H1 (cell line): ENCODE results near the gene TRABD2A. TPM values are rescaled to one million over a fixed set of nuclear protein-coding genes. Genes with fewer than 3 reads are reported as not detected.

Experiments used
- CTCF ChIA-PET: fragments of 300-600 bp; sonication (Branson Sonifier 250); formaldehyde crosslinking; loops from one replicate; lab custom pipeline; 2021; ENCODE audit not compliant: partially characterized antibody; lab: Charles Lee
- POLR2A ChIA-PET: fragments of 300-600 bp; sonication (Branson Sonifier 250); formaldehyde crosslinking; loops from one replicate; lab custom pipeline; 2021; ENCODE audit warnings: inconsistent platforms; ENCODE audit not compliant: partially characterized antibody; lab: Charles Lee
- DNase-seq, 2 experiments: peaks; one replicate each; pipeline versions ENCODE4 v3.0.0 to v3.0.0-alpha.2; 2010 to 2022; ENCODE audit warnings: low spot score in 2 of 2, low read depth in 1 of 2, mixed read lengths in 1 of 2
- FAIRE-seq: peaks from 2 replicates; lab custom pipeline; 2011; peaks lifted over from hg19 to GRCh38; lab: Jason Lieb, UNC
- H2AFZ ChIP-seq: 2 replicates; pipeline ENCODE4 v1.8.1; 2012; ENCODE audit warnings: low read length, inconsistent platforms
- H2AK5ac ChIP-seq: 2 replicates; pipeline ENCODE4 v1.6.1; 2013; ENCODE audit warnings: low read depth, low read length
- H2BK120ac ChIP-seq: replicated peaks from 2 replicates; pipeline ENCODE3; 2013; ENCODE audit warnings: low read depth, low read length, inconsistent platforms
- H2BK12ac ChIP-seq: 2 replicates; pipeline ENCODE4 v1.6.1; 2013; ENCODE audit warnings: low read depth, low read length
- H2BK15ac ChIP-seq: 2 replicates; pipeline ENCODE4 v1.6.1; 2013; ENCODE audit warnings: low read length
- H2BK20ac ChIP-seq: 2 replicates; pipeline ENCODE4 v1.6.1; 2013; ENCODE audit warnings: low read length
- H2BK5ac ChIP-seq: 2 replicates; pipeline ENCODE4 v1.6.1; 2013; ENCODE audit warnings: low read depth, low read length
- H3K14ac ChIP-seq: 2 replicates; pipeline ENCODE4 v1.6.1; 2013; ENCODE audit warnings: inconsistent platforms; ENCODE audit not compliant: insufficient read length
- H3K18ac ChIP-seq: 2 replicates; pipeline ENCODE4 v1.6.1; 2013; ENCODE audit warnings: low read length; ENCODE audit errors: extremely low read depth
- H3K23ac ChIP-seq: 2 replicates; pipeline ENCODE4 v1.6.1; 2013; ENCODE audit warnings: inconsistent platforms; ENCODE audit not compliant: insufficient read length
- H3K23me2 ChIP-seq: 2 replicates; pipeline ENCODE4 v1.6.1; 2013; ENCODE audit warnings: low read depth, low read length
- H3K27ac ChIP-seq: 2 replicates; pipeline ENCODE4 v1.6.1; 2011; ENCODE audit warnings: low read depth, low read length, inconsistent platforms
- H3K27me3 ChIP-seq, 4 experiments: replicated peaks in 1 of 4; 1 replicate in 1 of 4; 2 replicates in 3 of 4; pipeline versions ENCODE4 v1.6.1 to v1.8.1; 2011 to 2013; ENCODE audit warnings: low read length in 3 of 4, mild to moderate bottlenecking in 3 of 4, inconsistent platforms in 2 of 4, mixed read lengths in 2 of 4, moderate library complexity in 1 of 4; ENCODE audit not compliant: control insufficient read depth in 3 of 4, insufficient read depth in 3 of 4; ENCODE audit errors: extremely low read depth in 1 of 4
- H3K36me3 ChIP-seq, 4 experiments: 2 replicates each; pipeline versions ENCODE4 v1.6.1 to v1.8.1; 2011 to 2013; ENCODE audit warnings: mild to moderate bottlenecking in 4 of 4, low read length in 3 of 4, moderate library complexity in 2 of 4, control low read depth in 1 of 4, inconsistent platforms in 1 of 4; ENCODE audit not compliant: insufficient read depth in 4 of 4, control insufficient read depth in 2 of 4
- H3K4ac ChIP-seq: replicated peaks from 2 replicates; pipeline ENCODE3; 2013; ENCODE audit warnings: low read length, low read depth, mixed read lengths, inconsistent platforms; ENCODE audit not compliant: insufficient read length
- H3K4me1 ChIP-seq, 4 experiments: replicated peaks in 1 of 4; 1 replicate in 1 of 4; 2 replicates in 3 of 4; pipeline versions ENCODE4 v1.6.1 to v1.8.1; 2011 to 2013; ENCODE audit warnings: low read length in 3 of 4, inconsistent platforms in 2 of 4, mixed read lengths in 1 of 4; ENCODE audit not compliant: insufficient read depth in 4 of 4, control insufficient read depth in 3 of 4
- H3K4me2 ChIP-seq, 2 experiments: 2 replicates each; pipeline versions ENCODE4 v1.6.1 to v1.8.1; 2011 to 2013; ENCODE audit warnings: low read depth in 2 of 2, low read length in 2 of 2, control low read depth in 1 of 2, inconsistent platforms in 1 of 2, mild to moderate bottlenecking in 1 of 2; ENCODE audit not compliant: insufficient read depth in 1 of 2
- H3K4me3 ChIP-seq, 4 experiments: fragments of 200-600, 300-600 bp in 1 of 4; sonication (generic), shearing (Covaris generic), sonication (Bioruptor Twin) in 1 of 4; 2 replicates each; pipeline versions ENCODE4 v1.5.1 to v1.8.1; 2011 to 2016; ENCODE audit warnings: low read length in 4 of 4, low read depth in 3 of 4, control low read depth in 2 of 4, inconsistent platforms in 2 of 4, mild to moderate bottlenecking in 2 of 4, mixed read lengths in 1 of 4, moderate library complexity in 1 of 4; ENCODE audit not compliant: insufficient read depth in 2 of 4; ENCODE audit errors: extremely low read depth in 1 of 4
- H3K56ac ChIP-seq: replicated peaks from 2 replicates; pipeline ENCODE3; 2013; ENCODE audit warnings: low read depth, mild to moderate bottlenecking, mixed read lengths, low read length, inconsistent platforms; ENCODE audit not compliant: insufficient read length
- H3K79me1 ChIP-seq: 2 replicates; pipeline ENCODE4 v1.6.1; 2013; ENCODE audit warnings: low read depth, low read length, control low read depth
- H3K79me2 ChIP-seq, 2 experiments: 2 replicates each; pipeline versions ENCODE4 v1.6.1 to v1.8.1; 2012 to 2013; ENCODE audit warnings: low read length in 2 of 2, mild to moderate bottlenecking in 2 of 2, inconsistent platforms in 1 of 2; ENCODE audit not compliant: insufficient read depth in 2 of 2, control insufficient read depth in 1 of 2
- H3K9ac ChIP-seq, 4 experiments: replicated peaks in 1 of 4; 1 replicate in 1 of 4; 2 replicates in 3 of 4; pipeline versions ENCODE4 v1.6.1 to v1.8.1; 2011 to 2013; ENCODE audit warnings: low read depth in 3 of 4, low read length in 3 of 4, control low read depth in 2 of 4, mild to moderate bottlenecking in 2 of 4, moderate library complexity in 2 of 4, inconsistent platforms in 1 of 4; ENCODE audit errors: extremely low read depth in 1 of 4
- H3K9me3 ChIP-seq, 2 experiments: 2 replicates each; pipeline versions ENCODE4 v1.6.1 to v1.8.1; 2012 to 2013; ENCODE audit warnings: mild to moderate bottlenecking in 2 of 2, moderate library complexity in 2 of 2, control low read depth in 1 of 2, inconsistent platforms in 1 of 2, low read depth in 1 of 2, low read length in 1 of 2, mixed read lengths in 1 of 2; ENCODE audit not compliant: insufficient read depth in 2 of 2
- H4K20me1 ChIP-seq, 2 experiments: replicated peaks in 1 of 2; 2 replicates each; pipeline versions ENCODE3 to v1.8.1; 2011 to 2013; ENCODE audit warnings: inconsistent platforms in 2 of 2, low read length in 2 of 2, mild to moderate bottlenecking in 1 of 2; ENCODE audit not compliant: insufficient read depth in 2 of 2, control insufficient read depth in 1 of 2
- H4K5ac ChIP-seq: 2 replicates; pipeline ENCODE4 v1.6.1; 2013; ENCODE audit warnings: low read length, low read depth, mixed read lengths, inconsistent platforms; ENCODE audit not compliant: insufficient read length
- H4K8ac ChIP-seq: 2 replicates; pipeline ENCODE4 v1.8.0; 2013; ENCODE audit warnings: mild to moderate bottlenecking, moderate library complexity, low read length, inconsistent platforms; ENCODE audit not compliant: insufficient read depth; ENCODE audit errors: extremely low read depth
- H4K91ac ChIP-seq: replicated peaks from 2 replicates; pipeline ENCODE3; 2013; ENCODE audit warnings: low read length, mixed read lengths, inconsistent platforms; ENCODE audit not compliant: insufficient read length
- BACH1 ChIP-seq: IDR thresholded peaks from 2 replicates; pipeline ENCODE4 v1.6.1; 2012; ENCODE audit warnings: low read length, improper control_type of control experiment
- CEBPB ChIP-seq: IDR thresholded peaks from 2 replicates; pipeline ENCODE4 v1.6.1; 2012; ENCODE audit warnings: low read depth, low read length
- CHD1 ChIP-seq: IDR thresholded peaks from 2 replicates; pipeline ENCODE4 v1.6.1; 2012; ENCODE audit warnings: low read depth, low read length, improper control_type of control experiment
- EGR1 ChIP-seq: IDR thresholded peaks from 2 replicates; pipeline ENCODE4 v1.6.1; 2011; ENCODE audit warnings: low read depth, low read length, borderline replicate concordance
- EZH2 ChIP-seq: fragments of 200-600 bp; sonication (generic); IDR thresholded peaks from 2 replicates; pipeline ENCODE4 v1.7.1; 2012; ENCODE audit warnings: low read depth, mild to moderate bottlenecking, moderate library complexity, low read length, inconsistent platforms; ENCODE audit not compliant: severe bottlenecking
- JUND ChIP-seq: IDR thresholded peaks from 2 replicates; pipeline ENCODE4 v1.6.1; 2011; ENCODE audit warnings: mild to moderate bottlenecking, improper control_type of control experiment, low read length
- KDM4A ChIP-seq: IDR thresholded peaks from one replicate; pipeline ENCODE4 v1.7.1; 2012; ENCODE audit warnings: low read depth, mild to moderate bottlenecking, moderate library complexity, low read length, inconsistent platforms; ENCODE audit not compliant: severe bottlenecking
- MAFK ChIP-seq: IDR thresholded peaks from 2 replicates; pipeline ENCODE4 v1.6.1; 2012; ENCODE audit warnings: low read depth, mild to moderate bottlenecking, improper control_type of control experiment, low read length
- NANOG ChIP-seq: IDR thresholded peaks from 2 replicates; pipeline ENCODE4 v1.6.1; 2011; ENCODE audit warnings: low read length, low read depth, mild to moderate bottlenecking, inconsistent platforms; ENCODE audit not compliant: insufficient read depth, poor library complexity, severe bottlenecking
- POLR2A ChIP-seq, 2 experiments: IDR thresholded peaks; 1 replicate in 1 of 2; 2 replicates in 1 of 2; pipeline ENCODE4 v1.6.1; 2011; ENCODE audit warnings: low read depth in 2 of 2, low read length in 2 of 2, mild to moderate bottlenecking in 2 of 2; ENCODE audit errors: control extremely low read depth in 1 of 2
- POLR2AphosphoS5 ChIP-seq: IDR thresholded peaks from 2 replicates; pipeline ENCODE4 v1.6.1; 2011; ENCODE audit warnings: low read depth, low read length
- POU5F1 ChIP-seq: IDR thresholded peaks from 2 replicates; pipeline ENCODE4 v1.6.1; 2011; ENCODE audit warnings: low read depth, mild to moderate bottlenecking, low read length, moderate library complexity
- RNF2 ChIP-seq: fragments of 200-900, 300-1000 bp; sonication (generic); IDR thresholded peaks from 2 replicates; pipeline ENCODE4 v1.7.1; 2016; ENCODE audit warnings: borderline replicate concordance, low read depth, mild to moderate bottlenecking, antibody characterized with exemption, low read length; ENCODE audit not compliant: poor library complexity, severe bottlenecking; ENCODE audit errors: missing control alignments
- SAP30 ChIP-seq: fragments of 300-600 bp; sonication (generic); IDR thresholded peaks from 2 replicates; pipeline ENCODE4 v1.7.1; 2012; ENCODE audit warnings: low read length, moderate library complexity, mild to moderate bottlenecking, inconsistent platforms; ENCODE audit not compliant: insufficient read depth, insufficient replicate concordance
- SIRT6 ChIP-seq: IDR thresholded peaks from one replicate; pipeline ENCODE4 v1.7.1; 2012; ENCODE audit warnings: low read length, inconsistent platforms
- WGBS, 2 experiments: shearing (Covaris generic) in 1 of 2; methylation state at CpG; one replicate each; pipeline versions ENCODE4 v1.1.6 to v1.1.7; 2013 to 2015; ENCODE audit warnings: low lambda C conversion rate in 2 of 2, mixed read lengths in 2 of 2, inconsistent platforms in 1 of 2, low coverage in 1 of 2, missing lambda C conversion rate in 1 of 2; ENCODE audit not compliant: insufficient replicate concordance in 2 of 2, insufficient coverage in 1 of 2, insufficient read length in 1 of 2; ENCODE audit errors: extremely low coverage in 1 of 2, missing lambda C conversion rate in 1 of 2; 5-methylcytosine and 5-hydroxymethylcytosine counted together
- polyA plus RNA-seq, 7 experiments: library from polyadenylated mRNA; depleted of rRNA in 3 of 7; stranded (reverse) in 5 of 7; unstranded in 2 of 7; fragments of >200 nt in 5 of 7; fragments of 200-250 nt in 2 of 7; gene quantifications; 1 replicate in 5 of 7; 2 replicates in 1 of 7; 4 replicates in 1 of 7; pipeline versions ENCODE4 v1.2.1 to v1.2.3, GENCODE V29; 2011 to 2013; ENCODE audit warnings: missing spikeins in 2 of 7, mixed read lengths in 2 of 7
- total RNA-seq: library from RNA; stranded (reverse); fragmentation: NEBNext Ultra II Directional; extraction: Animal tissue kit (Norgen Biotek cat#: 25700); gene quantifications from 2 replicates; pipeline ENCODE4 v1.2.1, GENCODE V29; 2021

Gene TRABD2A
- total and polyA plus RNA-seq, 2 of the 8 experiments (the other 6 are each of a cell fraction or from before 2014, with no cell fraction given): 17.3 to 18.6 TPM

GRCh38 chr2:84875213-84875560 is 5.7 kb downstream of the TRABD2A start:
- Histone ChIP-seq H3K23me2 (peaks cover 4% of the 10 kb centered on the region), H4K91ac (no peak overlapping the region), H3K9me3 (no peaks in the 10 kb centered on the region), H3K14ac (no peak overlapping the region), H2BK5ac (no peak overlapping the region), H3K4me1 (no peaks in the 10 kb centered on the region), H3K79me2 (no peaks in the 10 kb centered on the region), H4K5ac (no peak overlapping the region), H3K56ac (no peak overlapping the region), H3K23ac (no peak overlapping the region), H4K8ac (no peak overlapping the region), H2BK120ac (no peak overlapping the region), H3K4me3 (no peak overlapping the region), H2AFZ (no peak overlapping the region), H2AK5ac (no peak overlapping the region), H4K20me1 (peaks cover 0 to 5% of the 10 kb centered on the region in 2 experiments), H3K4ac (no peak overlapping the region), H2BK12ac (no peak overlapping the region), H2BK20ac (no peak overlapping the region), H3K18ac (no peak overlapping the region), H3K36me3 (no peaks in the 10 kb centered on the region), H3K79me1 (no peaks in the 10 kb centered on the region; the same call in 1 of the 2 replicates), H3K27ac (no peak overlapping the region), H3K4me2 (no peak overlapping the region), H3K27me3 (peaks cover 10 to 24% (median 22%) of the 10 kb centered on the region in 4 experiments), H2BK15ac (no peak overlapping the region), H3K9ac (no peak overlapping the region)
- no peak for DNase-seq
- no peak for FAIRE-seq
- ChIA-PET CTCF (interaction anchor here (1.8 kb wide), 1 partner anchor 51 kb away, joined by 4 read pairs; no protein-coding TSS in a partner anchor), POLR2A (no interaction called here)
- 93% methylated on average over 4 of the region's 4 CpGs; no CpG with 5 or more reads in 1 of the 2 experiments for WGBS, 2 experiments
- TF ChIP-seq MAFK: no peak
- no peak for TF ChIP-seq POLR2AphosphoS5
- no peak for TF ChIP-seq RNF2
- no peak for TF ChIP-seq EGR1
- TF ChIP-seq CHD1: no peak
- TF ChIP-seq CEBPB: no peak
- TF ChIP-seq BACH1: no peak
- TF ChIP-seq NANOG: no peak
- TF ChIP-seq JUND: no peak
- no peak for TF ChIP-seq POLR2A (IDR thresholded peaks at IDR 0.05; ENCODE audit: control extremely low read depth in 1 of 2, low read depth in 2 of 2, low read length in 2 of 2)
- no peak for TF ChIP-seq KDM4A
- no peak for TF ChIP-seq SIRT6
- TF ChIP-seq SAP30: no peak
- no peak for TF ChIP-seq EZH2
- TF ChIP-seq POU5F1: no peak
